Endothelial cell of umbilical vein (primary cell): ENCODE data around the gene SORCS1.

Experiments
- EZH2 ChIP-seq: IDR thresholded peaks from 2 replicates; pipeline ENCODE4 v1.6.1; 2012; ENCODE audit warnings: borderline replicate concordance, low read depth, mild to moderate bottlenecking, moderate library complexity, low read length, inconsistent platforms; ENCODE audit not compliant: severe bottlenecking
- FOS ChIP-seq: IDR thresholded peaks from 2 replicates; pipeline ENCODE4 v1.6.1; 2011; ENCODE audit warnings: mild to moderate bottlenecking, low read length, moderate library complexity, borderline replicate concordance; ENCODE audit not compliant: insufficient read depth
- GATA2 ChIP-seq: IDR thresholded peaks from 2 replicates; pipeline ENCODE4 v1.7.0; 2011; ENCODE audit warnings: low read depth, mild to moderate bottlenecking, moderate library complexity, mixed read lengths, low read length; ENCODE audit not compliant: insufficient read length, insufficient read depth
- JUN ChIP-seq: IDR thresholded peaks from 2 replicates; pipeline ENCODE4 v1.6.1; 2011; ENCODE audit warnings: borderline replicate concordance, low read depth; ENCODE audit not compliant: insufficient read length, insufficient read depth
- MYC ChIP-seq: IDR thresholded peaks from one replicate; pipeline ENCODE4 v1.6.1; 2011; ENCODE audit warnings: mild to moderate bottlenecking, low read depth, low read length
- POLR2A ChIP-seq: IDR thresholded peaks from 2 replicates; pipeline ENCODE4 v1.6.1; 2012; ENCODE audit warnings: low read depth, mild to moderate bottlenecking, control low read depth, low read length
- POLR2AphosphoS5 ChIP-seq: IDR thresholded peaks from 2 replicates; pipeline ENCODE4 v1.6.1; 2012; ENCODE audit warnings: low read depth, mild to moderate bottlenecking, control low read depth, low read length, moderate library complexity; ENCODE audit not compliant: insufficient read depth
- TF ChIP-seq, protein P1 (sequence below), 2 donors: IDR thresholded peaks; 1 replicate in 1 of 2; 2 replicates in 1 of 2; pipeline ENCODE4 v1.5.1; 2011; ENCODE audit warnings: low read length in 2 of 2, mild to moderate bottlenecking in 2 of 2, moderate library complexity in 2 of 2, control low read depth in 1 of 2, inconsistent platforms in 1 of 2, low read depth in 1 of 2; ENCODE audit not compliant: insufficient read depth in 1 of 2; ENCODE audit errors: extremely low read depth in 1 of 2
- TF ChIP-seq, protein P2 (sequence below): IDR thresholded peaks from 2 replicates; pipeline ENCODE4 v1.6.1; 2011; ENCODE audit not compliant: insufficient read depth, insufficient read length

GRCh38 chr10:106981452-106982075 is 182.9 kb downstream of the SORCS1 start:
- TF ChIP-seq, protein P1, sequence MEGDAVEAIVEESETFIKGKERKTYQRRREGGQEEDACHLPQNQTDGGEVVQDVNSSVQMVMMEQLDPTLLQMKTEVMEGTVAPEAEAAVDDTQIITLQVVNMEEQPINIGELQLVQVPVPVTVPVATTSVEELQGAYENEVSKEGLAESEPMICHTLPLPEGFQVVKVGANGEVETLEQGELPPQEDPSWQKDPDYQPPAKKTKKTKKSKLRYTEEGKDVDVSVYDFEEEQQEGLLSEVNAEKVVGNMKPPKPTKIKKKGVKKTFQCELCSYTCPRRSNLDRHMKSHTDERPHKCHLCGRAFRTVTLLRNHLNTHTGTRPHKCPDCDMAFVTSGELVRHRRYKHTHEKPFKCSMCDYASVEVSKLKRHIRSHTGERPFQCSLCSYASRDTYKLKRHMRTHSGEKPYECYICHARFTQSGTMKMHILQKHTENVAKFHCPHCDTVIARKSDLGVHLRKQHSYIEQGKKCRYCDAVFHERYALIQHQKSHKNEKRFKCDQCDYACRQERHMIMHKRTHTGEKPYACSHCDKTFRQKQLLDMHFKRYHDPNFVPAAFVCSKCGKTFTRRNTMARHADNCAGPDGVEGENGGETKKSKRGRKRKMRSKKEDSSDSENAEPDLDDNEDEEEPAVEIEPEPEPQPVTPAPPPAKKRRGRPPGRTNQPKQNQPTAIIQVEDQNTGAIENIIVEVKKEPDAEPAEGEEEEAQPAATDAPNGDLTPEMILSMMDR (IDR thresholded peaks at IDR 0.05; ENCODE audit: extremely low read depth in 1 of 2, insufficient read depth in 1 of 2, low read depth in 1 of 2, low read length in 2 of 2) = no peak
- no peak for TF ChIP-seq POLR2A
- TF ChIP-seq POLR2AphosphoS5 = no peak
- TF ChIP-seq, protein P2, sequence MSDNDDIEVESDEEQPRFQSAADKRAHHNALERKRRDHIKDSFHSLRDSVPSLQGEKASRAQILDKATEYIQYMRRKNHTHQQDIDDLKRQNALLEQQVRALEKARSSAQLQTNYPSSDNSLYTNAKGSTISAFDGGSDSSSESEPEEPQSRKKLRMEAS = no peak
- no peak for TF ChIP-seq EZH2
- TF ChIP-seq JUN = no peak
- TF ChIP-seq GATA2 = no peak
- TF ChIP-seq FOS = no peak
- TF ChIP-seq MYC = no peak
